Mesothelial cell of epicardium (in vitro differentiated cells): ENCODE results near the gene TOPORS. TPM values are rescaled to one million over a fixed set of nuclear protein-coding genes. Genes with fewer than 3 reads are reported as not detected.
"Not testable (repeated sequence)": the region's sequence is repeated elsewhere in the genome, so short reads cannot be mapped to it uniquely, and the experiment has no call there.

Source experiments
- DNase-seq, 2 experiments: peaks; one replicate each; pipeline ENCODE4 v3.0.0; 2021; ENCODE audit warnings: low spot score in 2 of 2; ENCODE audit not compliant: unreplicated experiment in 2 of 2
- H3K27ac Mint-ChIP-seq: 2 replicates; pipeline ENCODE4 v1.8.0; 2021; ENCODE audit warnings: mixed read lengths
- H3K27me3 Mint-ChIP-seq: 2 replicates; pipeline ENCODE4 v1.8.0; 2021; ENCODE audit warnings: low read depth, mixed read lengths
- H3K36me3 Mint-ChIP-seq: 2 replicates; pipeline ENCODE4 v1.8.0; 2021; ENCODE audit warnings: mixed read lengths
- H3K4me1 Mint-ChIP-seq: 2 replicates; pipeline ENCODE4 v1.8.0; 2021; ENCODE audit warnings: mixed read lengths
- H3K4me3 Mint-ChIP-seq: 2 replicates; pipeline ENCODE4 v1.8.0; 2021; ENCODE audit warnings: mild to moderate bottlenecking, moderate library complexity, mixed read lengths
- H3K9me3 Mint-ChIP-seq: 2 replicates; pipeline ENCODE4 v1.8.0; 2021; ENCODE audit warnings: mixed read lengths
- total RNA-seq: library from RNA; stranded (reverse); gene quantifications from 3 replicates; pipeline ENCODE4 v1.2.1, GENCODE V29; 2021
- TF ChIP-seq, protein P1 (sequence below): fragments of 200-600 bp; sonication (generic); IDR thresholded peaks from one replicate; pipeline ENCODE4 v1.5.0; 2021; ENCODE audit warnings: antibody characterized with exemption; ENCODE audit not compliant: unreplicated experiment

TOPORS gene
- total RNA-seq, 1 donor from 2014 or later: 22.8 TPM

DNA sequence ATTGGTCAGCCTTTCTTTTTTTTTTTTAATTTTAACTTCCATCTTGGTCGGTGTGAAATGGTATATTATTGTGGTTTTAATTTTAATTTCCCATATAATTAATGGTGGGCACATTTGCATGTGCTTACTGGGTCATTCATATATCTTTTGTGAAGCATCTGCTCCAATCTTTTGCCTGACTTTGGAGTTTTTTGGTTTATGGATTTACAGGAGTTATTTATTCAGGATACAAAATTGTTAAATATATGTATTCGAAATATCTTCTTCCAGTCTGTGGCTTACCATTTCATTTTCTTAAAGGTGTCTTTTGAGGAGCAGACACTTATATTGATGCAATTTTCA is 25.7 kb downstream of the TOPORS start:
- Mint-ChIP-seq H3K4me1 (peaks cover 32% of the 10 kb centered on the region), H3K27me3 (no peaks in the 10 kb centered on the region), H3K4me3 (peak overlapping the region; percentile 82), H3K36me3 (peaks cover 38% of the 10 kb centered on the region), H3K27ac (peak overlapping the region; percentile 95), H3K9me3 (peaks cover 33% of the 10 kb centered on the region)
- no peak for DNase-seq
- TF ChIP-seq, protein P1, sequence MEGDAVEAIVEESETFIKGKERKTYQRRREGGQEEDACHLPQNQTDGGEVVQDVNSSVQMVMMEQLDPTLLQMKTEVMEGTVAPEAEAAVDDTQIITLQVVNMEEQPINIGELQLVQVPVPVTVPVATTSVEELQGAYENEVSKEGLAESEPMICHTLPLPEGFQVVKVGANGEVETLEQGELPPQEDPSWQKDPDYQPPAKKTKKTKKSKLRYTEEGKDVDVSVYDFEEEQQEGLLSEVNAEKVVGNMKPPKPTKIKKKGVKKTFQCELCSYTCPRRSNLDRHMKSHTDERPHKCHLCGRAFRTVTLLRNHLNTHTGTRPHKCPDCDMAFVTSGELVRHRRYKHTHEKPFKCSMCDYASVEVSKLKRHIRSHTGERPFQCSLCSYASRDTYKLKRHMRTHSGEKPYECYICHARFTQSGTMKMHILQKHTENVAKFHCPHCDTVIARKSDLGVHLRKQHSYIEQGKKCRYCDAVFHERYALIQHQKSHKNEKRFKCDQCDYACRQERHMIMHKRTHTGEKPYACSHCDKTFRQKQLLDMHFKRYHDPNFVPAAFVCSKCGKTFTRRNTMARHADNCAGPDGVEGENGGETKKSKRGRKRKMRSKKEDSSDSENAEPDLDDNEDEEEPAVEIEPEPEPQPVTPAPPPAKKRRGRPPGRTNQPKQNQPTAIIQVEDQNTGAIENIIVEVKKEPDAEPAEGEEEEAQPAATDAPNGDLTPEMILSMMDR: no peak

DNA sequence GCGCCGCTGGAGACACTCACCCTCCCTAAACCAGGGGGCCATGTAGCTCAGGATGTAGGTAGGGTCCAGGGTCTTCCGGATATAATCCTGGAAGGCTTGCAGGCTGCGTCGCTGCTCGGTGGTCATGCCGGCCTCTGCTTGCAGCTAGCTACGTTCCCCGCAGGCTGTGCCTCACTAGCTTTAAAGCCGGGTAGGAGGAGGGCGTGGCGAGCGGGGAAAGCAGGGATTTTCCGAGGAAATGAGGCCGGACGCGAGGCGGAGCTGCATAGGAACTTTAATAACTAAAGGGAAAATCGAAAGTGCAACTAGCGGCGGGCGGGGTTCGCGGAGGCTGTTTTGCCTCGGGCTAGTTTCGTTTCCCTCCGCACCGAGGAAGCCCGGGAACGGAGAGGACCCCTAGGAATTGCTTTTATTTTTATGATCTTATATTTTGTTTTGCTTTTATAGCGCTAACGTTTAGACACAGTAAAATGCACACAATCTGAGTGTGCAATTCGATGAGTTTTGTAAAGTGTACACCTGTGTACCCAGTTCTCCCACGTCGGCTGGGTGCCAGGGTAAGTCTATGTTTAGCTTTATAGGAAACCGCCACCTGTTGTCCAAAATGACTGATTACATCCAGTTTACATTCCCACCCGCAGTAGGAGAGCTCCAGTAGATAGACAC is 26.2 kb downstream of the TOPORS start, which contains the start of gene RIGI:
Gene RIGI, minus strand, starts transcription at position 156 of the 666 bp plus-strand sequence. Its CDS starts 30 bp downstream, at position 126.
- Mint-ChIP-seq H3K4me1 (peaks cover 32% of the 10 kb centered on the region), H3K9me3 (peaks cover 35% of the 10 kb centered on the region), H3K27me3 (no peaks in the 10 kb centered on the region), H3K27ac (peak within 1 kb of the TSS; percentile 95), H3K36me3 (peaks cover 39% of the 10 kb centered on the region), H3K4me3 (peak within 1 kb of the TSS; percentile 82)
- DNase-seq: peak; percentile 77 to 89
- TF ChIP-seq, protein P1: no peak

DNA sequence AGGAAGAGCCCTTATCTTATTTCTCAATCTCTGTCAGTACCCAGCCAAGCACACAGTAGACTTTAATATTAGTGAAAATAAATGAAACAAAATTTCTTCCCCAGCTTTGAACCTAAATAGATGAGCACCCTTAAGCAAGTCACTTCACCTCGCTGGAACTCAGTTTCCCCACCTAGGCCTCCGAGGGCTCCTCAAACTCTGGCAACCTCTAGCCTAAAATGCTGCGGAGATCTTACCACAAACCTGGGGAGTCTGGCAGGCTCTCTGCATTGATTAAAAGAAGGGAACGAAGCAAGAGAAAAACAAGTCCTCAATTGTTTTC is 26.7 kb downstream of the TOPORS start:
- TF ChIP-seq, protein P1: no peak
- H3K4me1 Mint-ChIP-seq: peaks cover 32% of the 10 kb centered on the region
- no peaks in the 10 kb centered on the region for H3K27me3 Mint-ChIP-seq
- peak overlapping the region; percentile 82 for H3K4me3 Mint-ChIP-seq
- peaks cover 34% of the 10 kb centered on the region for H3K36me3 Mint-ChIP-seq
- peak overlapping the region; percentile 95 for H3K27ac Mint-ChIP-seq
- DNase-seq: no peak
- peaks cover 30% of the 10 kb centered on the region for H3K9me3 Mint-ChIP-seq

DNA sequence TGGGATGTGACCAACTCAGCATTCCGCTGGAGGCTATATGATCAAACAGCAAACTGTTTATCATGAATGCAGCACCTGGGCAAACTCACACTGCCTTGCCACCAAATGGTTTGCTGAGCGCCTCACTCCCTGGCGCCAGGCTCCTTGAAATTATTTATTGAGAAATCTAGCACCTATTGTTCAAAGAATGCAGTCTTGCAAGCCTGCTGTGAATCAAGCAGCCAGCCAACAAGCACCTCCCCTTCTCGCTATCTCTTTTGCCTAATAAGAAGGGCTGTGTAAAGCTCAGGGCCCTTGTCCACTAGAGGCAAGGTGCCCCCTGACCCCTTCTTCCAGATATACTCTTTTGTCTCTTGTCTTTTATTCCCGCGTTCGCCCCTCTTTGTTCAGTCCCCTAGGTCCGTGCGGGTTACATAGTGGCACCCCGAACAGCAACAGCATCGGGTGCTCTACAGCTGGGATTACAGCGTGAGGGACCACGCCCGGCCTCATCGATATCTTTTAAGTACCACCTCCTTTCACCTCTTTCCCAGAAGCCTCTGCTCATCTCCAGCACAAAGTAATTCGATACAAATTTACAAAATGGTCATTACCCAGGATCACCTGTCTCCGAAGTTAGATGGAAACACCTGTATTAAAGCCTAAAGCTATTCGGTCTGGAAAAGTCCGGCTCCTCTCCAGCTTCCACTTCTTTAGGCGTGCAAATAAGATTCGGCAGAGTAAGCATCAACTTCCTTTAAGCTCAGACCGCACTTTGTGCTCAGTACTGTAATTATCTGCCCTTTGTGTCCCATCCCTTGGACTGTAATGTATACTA is 27.3 kb downstream of the TOPORS start:
- H3K4me3 Mint-ChIP-seq: peak overlapping the region; percentile 82
- peaks cover 32% of the 10 kb centered on the region for H3K4me1 Mint-ChIP-seq
- no peak for DNase-seq
- no peaks in the 10 kb centered on the region for H3K27me3 Mint-ChIP-seq
- peaks cover 38% of the 10 kb centered on the region for H3K36me3 Mint-ChIP-seq
- peak overlapping the region; percentile 95 for H3K27ac Mint-ChIP-seq
- H3K9me3 Mint-ChIP-seq: peaks cover 30% of the 10 kb centered on the region
- TF ChIP-seq, protein P1: no peak

DNA sequence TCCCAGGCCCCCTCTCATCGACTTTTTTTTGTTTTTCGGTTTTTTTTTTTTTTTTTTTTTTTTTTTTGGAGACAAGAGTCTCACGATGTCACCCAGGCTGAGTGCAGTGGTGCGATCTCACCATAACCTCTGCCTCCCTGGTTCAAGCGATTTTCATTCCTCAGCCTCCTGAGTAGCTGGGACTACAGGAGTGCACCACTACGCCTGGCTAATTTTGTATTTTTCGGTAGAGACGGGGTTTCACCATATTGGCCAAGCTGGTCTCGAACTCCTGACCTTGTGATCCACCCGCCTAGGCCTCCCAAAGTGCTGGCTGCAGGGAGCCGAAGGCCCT is 27.9 kb downstream of the TOPORS start:
- peaks cover 30% of the 10 kb centered on the region for H3K9me3 Mint-ChIP-seq
- H3K4me3 Mint-ChIP-seq: peak overlapping the region; percentile 82
- not testable (repeated sequence) for DNase-seq, H3K27me3 Mint-ChIP-seq, H3K27ac Mint-ChIP-seq
- H3K36me3 Mint-ChIP-seq: peaks cover 38% of the 10 kb centered on the region
- H3K4me1 Mint-ChIP-seq: peaks cover 32% of the 10 kb centered on the region

DNA sequence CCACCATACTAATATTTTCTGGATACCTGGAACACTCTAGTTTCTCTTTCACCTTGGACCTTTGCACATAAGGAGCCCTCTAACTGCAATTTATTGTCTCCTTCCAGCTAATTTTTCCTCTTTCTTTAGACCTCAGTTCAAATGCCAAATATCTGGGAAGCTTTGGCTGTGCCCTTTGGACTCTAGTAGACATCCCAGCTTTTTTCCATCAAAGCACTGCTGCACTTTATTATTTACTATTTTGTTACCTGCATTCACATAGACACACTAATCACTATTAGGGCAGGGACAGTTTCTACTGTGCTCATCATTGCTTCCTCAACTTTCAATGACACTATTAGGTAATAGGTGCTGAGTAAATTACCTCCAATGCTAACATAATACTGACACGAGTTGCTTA is 28.5 kb downstream of the TOPORS start:
- peak overlapping the region; percentile 45 for H3K4me3 Mint-ChIP-seq
- TF ChIP-seq, protein P1: no peak
- H3K9me3 Mint-ChIP-seq: peaks cover 30% of the 10 kb centered on the region
- peaks cover 41% of the 10 kb centered on the region for H3K36me3 Mint-ChIP-seq
- H3K27me3 Mint-ChIP-seq: no peaks in the 10 kb centered on the region
- DNase-seq: no peak
- H3K4me1 Mint-ChIP-seq: peaks cover 32% of the 10 kb centered on the region
- H3K27ac Mint-ChIP-seq: no peak overlapping the region
